ENCODE data around the gene PSMB2.

The PSMB2 gene

DNA sequence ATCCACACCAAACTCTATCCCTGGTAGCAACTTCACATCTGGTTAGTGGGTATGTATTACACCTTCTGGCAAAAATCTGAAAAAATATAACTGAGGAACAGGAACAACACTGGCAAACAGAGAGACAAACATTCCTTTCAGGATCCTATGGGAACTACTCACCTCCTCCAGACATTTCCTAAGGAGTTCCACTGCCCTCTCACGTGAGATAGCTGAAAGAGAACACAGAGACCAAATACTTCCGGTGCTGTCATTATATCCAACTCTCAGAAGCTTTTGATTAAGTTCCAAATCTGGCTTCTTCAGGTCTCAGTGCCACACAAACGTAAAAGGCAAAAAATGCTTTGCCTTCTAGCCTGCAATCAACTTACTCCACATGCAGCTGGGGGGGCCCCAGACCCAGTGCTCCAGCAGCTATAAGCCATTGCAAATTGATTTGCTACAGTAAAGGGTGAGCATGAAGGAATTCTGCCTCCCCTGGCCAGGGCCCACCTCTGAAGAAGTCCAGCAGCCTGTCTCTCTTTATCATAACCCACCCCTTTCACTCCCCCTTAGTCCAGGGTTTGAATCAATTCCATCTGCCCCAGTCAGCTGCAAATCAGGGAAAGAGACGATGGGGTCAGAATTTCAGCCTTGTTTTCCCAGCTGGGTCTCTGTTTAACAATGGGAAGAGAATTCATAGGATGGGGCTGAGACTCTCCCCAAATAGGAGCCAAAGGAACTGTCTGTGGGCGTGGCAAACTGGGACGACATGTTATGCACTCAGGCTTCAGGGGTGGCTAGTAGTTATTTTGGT is 36.1 kb downstream of the PSMB2 start:
- TF ChIP-seq ZNF274 (IDR thresholded peaks at IDR 0.05; ENCODE audit: low read depth, low read length) (no peak), SUZ12 (IDR thresholded peaks at IDR 0.05; ENCODE audit: extremely low read depth, insufficient read depth, insufficient read length) (no peak), YY1 (IDR thresholded peaks at IDR 0.05; ENCODE audit: insufficient read depth, insufficient read length) (no peak)
- DNase-seq (ENCODE audit: low read depth, low spot score) = peak; percentile 20
- H3K4me3 ChIP-seq (ENCODE audit: insufficient read length, low read depth) = no peak overlapping the region
- H3K9me3 ChIP-seq (ENCODE audit: insufficient read depth, low read length) = no peaks in the 10 kb centered on the region
- H3K4me1 ChIP-seq (ENCODE audit: insufficient read depth, insufficient read length) = peaks cover 6% of the 10 kb centered on the region
- peaks cover 73% of the 10 kb centered on the region for H3K36me3 ChIP-seq (ENCODE audit: insufficient read depth, insufficient read length, low read length)
- no peaks in the 10 kb centered on the region for H3K27me3 ChIP-seq (ENCODE audit: insufficient read depth, insufficient read length)
- H3K9ac ChIP-seq (ENCODE audit: insufficient read length, low read depth) = no peak overlapping the region

DNA sequence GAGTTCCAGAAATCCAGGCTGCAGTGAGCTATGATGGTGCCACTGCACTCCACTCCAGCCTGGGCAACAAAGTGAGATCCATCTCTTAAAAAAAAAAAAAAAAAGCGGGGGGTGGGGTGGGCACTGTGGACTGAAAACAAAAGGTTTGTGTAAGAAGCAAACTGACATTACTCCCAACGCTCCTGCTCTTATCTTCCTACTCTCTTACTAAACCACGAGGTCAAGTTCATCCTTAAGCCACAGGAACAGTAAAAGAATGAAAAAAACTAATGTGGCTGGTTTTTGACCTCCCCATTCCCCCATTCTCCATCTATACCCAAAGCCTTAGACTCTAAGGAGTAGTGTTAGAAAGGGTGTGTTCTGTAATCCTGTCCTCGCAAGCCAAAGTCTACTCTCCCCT is 37.4 kb downstream of the PSMB2 start:
- H3K9me3 ChIP-seq (ENCODE audit: insufficient read depth, low read length) = no peaks in the 10 kb centered on the region
- no peak for TF ChIP-seq SUZ12 (IDR thresholded peaks at IDR 0.05; ENCODE audit: extremely low read depth, insufficient read depth, insufficient read length)
- TF ChIP-seq YY1 (IDR thresholded peaks at IDR 0.05; ENCODE audit: insufficient read depth, insufficient read length) = no peak
- no peak for TF ChIP-seq ZNF274 (IDR thresholded peaks at IDR 0.05; ENCODE audit: low read depth, low read length)
- no peak overlapping the region for H3K4me3 ChIP-seq (ENCODE audit: insufficient read length, low read depth)
- DNase-seq (ENCODE audit: low read depth, low spot score) = no peak
- peaks cover 71% of the 10 kb centered on the region for H3K36me3 ChIP-seq (ENCODE audit: insufficient read depth, insufficient read length, low read length)
- H3K27me3 ChIP-seq (ENCODE audit: insufficient read depth, insufficient read length) = no peaks in the 10 kb centered on the region
- no peak overlapping the region for H3K9ac ChIP-seq (ENCODE audit: insufficient read length, low read depth)
- H3K4me1 ChIP-seq (ENCODE audit: insufficient read depth, insufficient read length) = peaks cover 6% of the 10 kb centered on the region

DNA sequence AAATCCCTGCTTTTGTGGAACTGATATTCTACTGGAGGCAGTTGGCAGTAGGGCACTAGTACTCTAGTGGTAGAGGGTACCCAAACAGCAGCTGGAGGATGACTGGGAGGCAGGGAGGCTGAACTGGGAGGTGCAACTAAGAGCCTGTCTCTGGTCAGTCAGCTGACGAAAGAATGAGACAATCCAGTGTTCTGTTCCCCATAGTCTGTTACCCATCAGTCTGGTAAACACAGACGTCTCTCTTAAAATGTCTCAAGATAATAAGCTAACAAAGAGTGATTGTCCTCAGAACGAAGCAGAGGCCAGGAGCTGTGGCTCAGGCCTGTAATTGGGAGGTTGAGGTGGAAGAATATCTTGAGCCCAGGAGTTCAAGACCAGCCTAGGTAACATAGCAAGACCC is 37.9 kb downstream of the PSMB2 start:
- Histone ChIP-seq H3K9me3 (ENCODE audit: insufficient read depth, low read length) (no peaks in the 10 kb centered on the region), H3K27me3 (ENCODE audit: insufficient read depth, insufficient read length) (no peaks in the 10 kb centered on the region), H3K9ac (ENCODE audit: insufficient read length, low read depth) (no peak overlapping the region), H3K4me3 (ENCODE audit: insufficient read length, low read depth) (no peak overlapping the region), H3K4me1 (ENCODE audit: insufficient read depth, insufficient read length) (peaks cover 6% of the 10 kb centered on the region), H3K36me3 (ENCODE audit: insufficient read depth, insufficient read length, low read length) (peaks cover 70% of the 10 kb centered on the region)
- DNase-seq (ENCODE audit: low read depth, low spot score) = no peak
- TF ChIP-seq ZNF274 (IDR thresholded peaks at IDR 0.05; ENCODE audit: low read depth, low read length) (no peak), YY1 (IDR thresholded peaks at IDR 0.05; ENCODE audit: insufficient read depth, insufficient read length) (no peak)

DNA sequence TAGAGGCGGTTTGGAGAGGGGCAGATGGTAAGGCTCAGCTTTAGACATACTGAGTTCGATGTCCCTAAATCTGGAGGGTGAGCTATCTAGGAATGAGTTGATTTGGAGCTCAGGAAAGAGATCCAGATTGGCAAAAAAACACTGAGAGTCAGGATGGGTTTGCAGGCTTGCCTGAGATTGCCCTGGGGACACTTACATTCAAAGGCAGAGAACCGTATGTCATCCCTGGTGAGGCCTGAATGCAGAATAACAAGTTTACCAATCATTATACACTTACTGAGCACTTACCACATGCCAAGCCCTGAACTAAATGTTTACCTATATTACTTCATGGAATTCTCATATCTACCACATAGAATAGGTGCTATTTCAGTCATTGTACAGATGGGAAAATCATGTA is 40.7 kb downstream of the PSMB2 start:
- Histone ChIP-seq H3K36me3 (ENCODE audit: insufficient read depth, insufficient read length, low read length) (peaks cover 78% of the 10 kb centered on the region), H3K27me3 (ENCODE audit: insufficient read depth, insufficient read length) (no peaks in the 10 kb centered on the region)

DNA sequence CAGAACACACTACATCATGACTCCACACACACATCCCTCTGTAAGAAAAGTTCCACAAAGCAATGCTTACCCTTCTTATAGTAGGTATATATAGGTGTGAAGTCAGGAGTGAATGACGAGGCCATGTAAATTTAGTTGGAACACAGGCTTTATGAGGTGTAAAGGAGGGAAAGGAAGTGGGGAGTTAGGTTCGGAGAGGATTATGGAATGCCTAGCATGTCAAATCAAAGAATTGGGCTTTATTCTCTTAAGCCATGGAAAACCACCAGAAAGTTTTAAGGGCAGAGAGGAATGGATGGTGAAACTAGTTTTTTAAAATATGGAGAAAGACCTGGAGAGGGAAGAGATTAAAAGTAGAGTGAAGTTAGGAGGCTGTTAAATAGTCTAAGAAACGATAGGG is 41.9 kb downstream of the PSMB2 start:
- Histone ChIP-seq H3K9ac (ENCODE audit: insufficient read length, low read depth) (no peak overlapping the region), H3K36me3 (ENCODE audit: insufficient read depth, insufficient read length, low read length) (peaks cover 70% of the 10 kb centered on the region), H3K4me3 (ENCODE audit: insufficient read length, low read depth) (no peak overlapping the region), H3K9me3 (ENCODE audit: insufficient read depth, low read length) (no peaks in the 10 kb centered on the region), H3K27me3 (ENCODE audit: insufficient read depth, insufficient read length) (no peaks in the 10 kb centered on the region), H3K4me1 (ENCODE audit: insufficient read depth, insufficient read length) (no peaks in the 10 kb centered on the region)
- TF ChIP-seq YY1 (IDR thresholded peaks at IDR 0.05; ENCODE audit: insufficient read depth, insufficient read length) (no peak), ZNF274 (IDR thresholded peaks at IDR 0.05; ENCODE audit: low read depth, low read length) (no peak), SUZ12 (IDR thresholded peaks at IDR 0.05; ENCODE audit: extremely low read depth, insufficient read depth, insufficient read length) (no peak)
- no peak for DNase-seq (ENCODE audit: low read depth, low spot score)

More for the DNA sequence above, 40.7 kb downstream of the PSMB2 start:
- DNase-seq (ENCODE audit: low read depth, low spot score) = no peak
- Histone ChIP-seq H3K9ac (ENCODE audit: insufficient read length, low read depth) (no peak overlapping the region), H3K4me1 (ENCODE audit: insufficient read depth, insufficient read length) (peaks cover 6% of the 10 kb centered on the region), H3K4me3 (ENCODE audit: insufficient read length, low read depth) (no peak overlapping the region), H3K9me3 (ENCODE audit: insufficient read depth, low read length) (no peaks in the 10 kb centered on the region)
- TF ChIP-seq YY1 (IDR thresholded peaks at IDR 0.05; ENCODE audit: insufficient read depth, insufficient read length) (no peak), SUZ12 (IDR thresholded peaks at IDR 0.05; ENCODE audit: extremely low read depth, insufficient read depth, insufficient read length) (no peak), ZNF274 (IDR thresholded peaks at IDR 0.05; ENCODE audit: low read depth, low read length) (no peak)

DNA sequence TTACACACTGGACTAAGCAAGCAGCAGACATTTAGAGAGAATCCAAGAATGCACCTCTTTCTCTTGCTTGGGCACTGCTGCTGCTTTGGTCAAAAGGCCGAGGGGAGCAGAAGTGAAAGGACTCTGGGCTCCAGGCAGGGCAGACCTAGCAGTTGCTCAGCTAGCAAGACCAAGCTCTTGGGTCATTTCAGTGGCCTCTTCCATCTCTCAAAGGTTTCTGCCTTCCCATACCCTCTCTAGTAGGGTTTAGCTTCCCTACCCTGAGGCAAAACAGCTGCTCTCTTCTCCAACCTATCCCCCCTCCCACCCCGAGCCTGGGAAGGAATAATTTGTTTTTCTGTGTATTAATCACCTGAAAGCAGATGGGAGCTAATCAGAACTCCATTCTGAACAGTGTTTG is 42.4 kb downstream of the PSMB2 start:
- TF ChIP-seq ZNF274 (IDR thresholded peaks at IDR 0.05; ENCODE audit: low read depth, low read length) = no peak
- no peak for TF ChIP-seq SUZ12 (IDR thresholded peaks at IDR 0.05; ENCODE audit: extremely low read depth, insufficient read depth, insufficient read length)
- no peak for TF ChIP-seq YY1 (IDR thresholded peaks at IDR 0.05; ENCODE audit: insufficient read depth, insufficient read length)
- Histone ChIP-seq H3K9me3 (ENCODE audit: insufficient read depth, low read length) (no peaks in the 10 kb centered on the region), H3K4me3 (ENCODE audit: insufficient read length, low read depth) (no peak overlapping the region), H3K36me3 (ENCODE audit: insufficient read depth, insufficient read length, low read length) (peaks cover 65% of the 10 kb centered on the region), H3K27me3 (ENCODE audit: insufficient read depth, insufficient read length) (no peaks in the 10 kb centered on the region), H3K9ac (ENCODE audit: insufficient read length, low read depth) (no peak overlapping the region), H3K4me1 (ENCODE audit: insufficient read depth, insufficient read length) (no peaks in the 10 kb centered on the region)
- DNase-seq (ENCODE audit: low read depth, low spot score) = no peak

DNA sequence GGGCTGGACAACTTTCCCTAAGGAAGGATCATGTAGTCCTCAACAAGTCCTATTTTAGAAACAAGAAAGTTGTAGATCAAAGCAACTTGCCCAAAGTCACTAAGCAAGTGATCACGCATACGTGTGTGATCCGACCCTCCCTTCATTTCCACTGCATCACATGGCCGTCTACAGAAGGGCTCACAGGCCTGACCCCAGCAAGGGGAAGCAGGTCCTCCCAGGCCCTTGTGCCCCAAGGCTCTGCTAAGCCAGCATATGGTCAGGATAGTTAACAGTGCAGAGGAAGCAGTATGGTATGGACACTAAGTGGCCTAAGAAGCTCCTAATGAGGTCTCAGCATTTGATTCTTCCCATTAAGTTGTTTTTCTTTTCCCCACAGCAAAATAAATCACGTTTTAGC is 43.5 kb downstream of the PSMB2 start:
- no peak overlapping the region for H3K4me3 ChIP-seq (ENCODE audit: insufficient read length, low read depth)
- H3K9me3 ChIP-seq (ENCODE audit: insufficient read depth, low read length) = no peaks in the 10 kb centered on the region
- H3K36me3 ChIP-seq (ENCODE audit: insufficient read depth, insufficient read length, low read length) = peaks cover 55% of the 10 kb centered on the region
- no peaks in the 10 kb centered on the region for H3K27me3 ChIP-seq (ENCODE audit: insufficient read depth, insufficient read length)
- DNase-seq (ENCODE audit: low read depth, low spot score) = no peak
- no peak for TF ChIP-seq SUZ12 (IDR thresholded peaks at IDR 0.05; ENCODE audit: extremely low read depth, insufficient read depth, insufficient read length)
- no peak for TF ChIP-seq ZNF274 (IDR thresholded peaks at IDR 0.05; ENCODE audit: low read depth, low read length)
- no peak for TF ChIP-seq YY1 (IDR thresholded peaks at IDR 0.05; ENCODE audit: insufficient read depth, insufficient read length)
- H3K4me1 ChIP-seq (ENCODE audit: insufficient read depth, insufficient read length) = no peaks in the 10 kb centered on the region
- no peak overlapping the region for H3K9ac ChIP-seq (ENCODE audit: insufficient read length, low read depth)

Measured in NT2/D1 (cell line).